GM12801 (cell line): ENCODE data around the gene SLC12A7.

Experiments
- TF ChIP-seq, protein P1 (sequence below): IDR thresholded peaks from one replicate; pipeline ENCODE4 v1.5.1; 2011; ENCODE audit warnings: control low read depth; ENCODE audit not compliant: insufficient read length; ENCODE audit errors: extremely low read depth

SLC12A7 gene

DNA sequence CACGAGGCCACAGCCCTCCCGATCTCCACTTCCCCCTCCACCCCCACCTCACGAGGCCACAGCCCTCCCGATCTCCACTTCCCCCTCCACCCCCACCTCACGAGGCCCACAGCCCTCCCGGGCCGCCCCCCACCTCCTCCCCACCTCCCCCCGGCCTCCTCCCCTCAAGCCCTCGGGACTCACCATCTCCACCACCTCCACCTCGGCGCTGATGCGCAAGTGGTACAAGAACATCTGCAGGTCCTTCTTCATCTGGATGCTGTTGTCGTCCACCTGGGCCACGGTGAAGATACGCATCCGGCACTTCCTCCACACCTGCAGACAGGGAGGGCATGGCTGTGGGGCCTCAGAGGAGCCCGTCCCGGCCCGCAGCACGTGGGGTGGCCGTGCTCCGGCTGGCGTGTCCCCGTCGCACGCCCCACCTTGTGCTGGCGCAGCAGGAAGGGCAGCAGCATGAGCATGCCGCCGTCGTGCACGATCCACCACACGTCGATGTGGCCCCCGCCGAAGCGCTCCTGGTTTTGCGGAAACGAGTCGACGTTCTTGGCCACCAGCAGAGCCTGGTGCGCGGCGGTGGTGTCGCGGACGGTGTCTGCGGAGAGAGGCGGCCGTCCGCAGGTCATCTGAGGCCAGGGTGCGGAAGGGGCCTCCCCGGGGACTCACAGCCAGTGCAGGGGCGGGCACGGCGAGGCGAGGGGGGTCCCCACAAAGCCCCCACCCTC is 48.0 kb downstream of the SLC12A7 start:
- TF ChIP-seq, protein P1, sequence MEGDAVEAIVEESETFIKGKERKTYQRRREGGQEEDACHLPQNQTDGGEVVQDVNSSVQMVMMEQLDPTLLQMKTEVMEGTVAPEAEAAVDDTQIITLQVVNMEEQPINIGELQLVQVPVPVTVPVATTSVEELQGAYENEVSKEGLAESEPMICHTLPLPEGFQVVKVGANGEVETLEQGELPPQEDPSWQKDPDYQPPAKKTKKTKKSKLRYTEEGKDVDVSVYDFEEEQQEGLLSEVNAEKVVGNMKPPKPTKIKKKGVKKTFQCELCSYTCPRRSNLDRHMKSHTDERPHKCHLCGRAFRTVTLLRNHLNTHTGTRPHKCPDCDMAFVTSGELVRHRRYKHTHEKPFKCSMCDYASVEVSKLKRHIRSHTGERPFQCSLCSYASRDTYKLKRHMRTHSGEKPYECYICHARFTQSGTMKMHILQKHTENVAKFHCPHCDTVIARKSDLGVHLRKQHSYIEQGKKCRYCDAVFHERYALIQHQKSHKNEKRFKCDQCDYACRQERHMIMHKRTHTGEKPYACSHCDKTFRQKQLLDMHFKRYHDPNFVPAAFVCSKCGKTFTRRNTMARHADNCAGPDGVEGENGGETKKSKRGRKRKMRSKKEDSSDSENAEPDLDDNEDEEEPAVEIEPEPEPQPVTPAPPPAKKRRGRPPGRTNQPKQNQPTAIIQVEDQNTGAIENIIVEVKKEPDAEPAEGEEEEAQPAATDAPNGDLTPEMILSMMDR, result no peak

DNA sequence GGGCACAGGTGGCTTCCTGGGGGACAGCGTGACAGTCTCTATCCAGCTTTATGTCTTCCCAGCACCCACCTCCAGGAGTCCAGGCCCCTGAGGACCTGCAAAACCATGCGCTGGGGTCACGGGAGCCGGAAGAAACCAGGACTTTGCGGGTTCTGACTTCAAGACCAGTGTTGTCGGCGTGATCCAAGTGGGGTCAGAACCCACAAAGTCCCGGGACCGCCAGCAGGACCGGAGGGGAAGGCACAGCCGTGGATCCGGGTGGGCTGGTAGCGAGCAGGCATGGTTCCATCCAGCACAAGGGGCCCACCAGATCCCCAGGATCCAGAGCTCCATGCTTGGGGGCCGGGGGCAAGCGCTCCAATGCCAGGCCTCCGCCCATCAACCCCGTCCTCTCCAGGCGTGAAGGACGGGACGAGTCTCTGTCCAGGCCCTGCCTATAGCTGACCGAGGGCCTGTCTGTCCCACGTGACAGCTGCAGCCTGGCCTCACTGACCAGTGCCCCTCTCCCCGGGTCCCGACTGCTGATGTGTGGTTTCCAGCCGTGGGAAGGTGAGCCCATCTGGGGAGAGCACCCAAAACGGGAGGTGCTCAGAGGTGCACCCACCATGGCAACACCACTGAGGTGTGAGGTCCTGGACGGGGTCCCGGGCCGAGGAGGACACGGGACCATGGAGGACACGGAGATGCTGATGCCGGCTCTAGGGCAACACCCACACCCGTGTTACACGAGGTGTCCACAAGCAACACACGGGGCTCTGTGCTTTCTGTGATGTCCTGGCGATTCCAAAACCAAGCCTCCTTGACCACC is 48.9 kb downstream of the SLC12A7 start:
- TF ChIP-seq, protein P1, result no peak

DNA sequence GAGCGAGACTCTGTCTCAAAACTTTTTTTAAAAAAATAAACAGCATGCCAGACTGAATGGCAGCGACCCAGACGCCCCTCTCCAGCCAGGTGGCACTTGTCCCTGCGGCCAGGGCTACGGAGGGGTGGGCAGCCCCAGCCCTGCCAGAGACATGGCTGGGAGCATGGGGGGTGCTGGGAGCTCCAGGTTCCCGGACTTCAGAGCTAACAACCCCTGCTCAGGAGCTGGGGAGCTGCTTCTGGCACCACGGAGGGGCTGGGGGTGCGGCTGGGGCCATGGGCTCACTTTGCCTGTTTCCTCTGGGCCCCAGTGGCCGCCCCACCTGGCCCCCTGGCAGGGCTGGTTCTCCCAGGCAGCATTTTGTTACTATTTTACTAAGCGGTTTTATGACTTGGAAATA is 49.9 kb downstream of the SLC12A7 start:
- TF ChIP-seq, protein P1, result no peak

DNA sequence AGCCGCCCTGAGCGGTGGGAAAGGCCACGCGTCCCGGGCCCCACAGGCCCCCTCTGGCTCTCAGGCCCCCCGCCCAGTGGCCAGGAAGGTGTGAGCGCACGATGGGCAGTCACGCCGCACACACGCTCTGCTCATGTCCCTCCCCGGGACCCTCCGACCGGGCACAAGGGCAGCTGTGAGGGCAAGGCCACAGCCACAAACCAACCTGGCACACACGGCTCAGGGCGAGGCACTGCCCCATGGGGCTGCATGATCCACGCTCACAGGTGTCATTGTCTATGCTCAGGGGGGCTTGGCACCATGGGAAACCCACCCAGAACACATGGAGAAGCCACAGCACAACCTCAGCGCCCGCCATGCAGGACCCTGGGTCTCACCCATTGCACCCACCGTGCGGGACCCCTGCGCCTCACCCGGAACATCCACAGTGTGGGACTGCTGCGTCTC is 51.3 kb downstream of the SLC12A7 start:
- TF ChIP-seq, protein P1, result no peak

DNA sequence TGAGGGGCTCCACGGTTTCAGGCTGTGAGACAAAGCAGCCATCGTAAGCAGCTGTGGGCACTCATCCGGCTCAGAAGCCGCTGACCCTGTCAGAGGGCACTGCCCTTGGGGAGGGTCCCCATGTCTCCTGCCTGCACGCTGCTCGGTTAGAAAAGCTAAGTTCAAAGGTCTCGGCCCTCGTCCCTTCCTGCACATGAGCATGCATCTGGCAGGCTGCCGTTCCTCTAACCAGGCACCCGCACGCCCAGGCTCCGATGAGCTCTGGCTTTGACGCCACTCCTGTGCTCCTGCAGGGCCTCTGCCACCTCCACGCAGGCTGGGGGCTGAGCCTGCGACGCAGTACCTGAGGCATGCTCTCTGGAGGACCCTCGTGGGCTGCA is 52.0 kb downstream of the SLC12A7 start:
- TF ChIP-seq, protein P1, result no peak

DNA sequence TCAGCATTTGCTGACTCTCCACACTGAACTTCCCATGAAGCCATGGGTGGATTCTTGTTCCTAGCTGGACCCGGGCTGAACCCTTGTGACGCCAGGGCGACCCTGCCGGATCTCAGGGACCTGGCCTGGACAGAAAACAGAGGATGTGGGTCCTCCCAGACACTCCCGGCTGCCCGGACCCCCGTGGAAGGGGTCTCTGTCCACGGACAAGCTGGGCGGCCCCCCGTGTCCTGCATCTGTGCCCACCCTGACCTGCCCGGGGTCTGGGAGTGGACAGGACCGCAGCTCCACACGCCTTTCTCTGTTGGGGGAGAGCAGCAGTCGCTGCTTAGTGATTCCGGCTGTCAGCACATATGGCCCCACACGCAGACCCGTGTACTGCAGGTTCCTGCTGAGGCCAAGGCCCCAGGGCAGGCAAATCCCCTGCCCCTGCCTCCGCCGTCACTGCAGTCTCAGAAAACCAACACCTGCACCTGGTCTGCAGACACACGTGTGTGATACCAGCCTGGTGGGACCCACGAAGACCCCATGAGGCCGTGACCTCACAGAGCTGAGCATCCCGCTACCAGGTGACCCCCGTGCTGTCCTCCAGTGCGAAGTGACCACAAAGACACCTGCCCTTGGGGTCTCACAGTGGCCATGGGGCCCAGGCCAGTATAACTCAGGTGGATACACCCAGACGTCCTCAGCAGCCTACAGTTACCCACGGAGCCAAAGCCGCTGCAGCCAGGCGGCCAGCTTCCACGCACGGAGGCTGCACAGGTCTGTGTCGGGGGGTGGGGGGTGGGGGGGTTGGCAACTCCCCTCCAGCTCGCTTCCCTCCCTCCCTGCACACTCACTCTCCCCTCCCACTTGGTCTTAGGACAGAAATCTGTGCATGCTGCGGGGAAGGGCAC is 52.6 kb downstream of the SLC12A7 start:
- TF ChIP-seq, protein P1, result no peak
